WTC11 (cell line): ENCODE data around the gene RABEP1. TPM values are rescaled to one million over a fixed set of nuclear protein-coding genes. Genes with fewer than 3 reads are reported as not detected.

Experiments used
- ATAC-seq: fragments of 200-7000 bp; cut with Tn5 transposase; 2 replicates; pipeline ENCODE4 v1.10.0; 2021; ENCODE audit warnings: mild to moderate bottlenecking, moderate library complexity
- CTCF ChIA-PET: fragments of 300-600 bp; sonication (Branson Sonifier 250); formaldehyde crosslinking; loops from one replicate; lab custom pipeline; 2021; ENCODE audit warnings: antibody characterized with exemption; lab: Charles Lee
- POLR2A ChIA-PET: fragments of 350-600 bp; sonication (Branson Sonifier 250); formaldehyde crosslinking; loops from one replicate; lab custom pipeline; 2021; ENCODE audit warnings: antibody characterized with exemption; lab: Charles Lee
- DNase-seq: peaks from one replicate; pipeline ENCODE4 v3.0.0; 2021; ENCODE audit warnings: low spot score
- H3K27ac Mint-ChIP-seq: 2 replicates; pipeline ENCODE4 v1.8.0; 2021; ENCODE audit warnings: mixed read lengths
- H3K27me3 Mint-ChIP-seq: 2 replicates; pipeline ENCODE4 v1.8.0; 2021; ENCODE audit warnings: low read depth, mild to moderate bottlenecking, moderate library complexity, mixed read lengths
- H3K36me3 Mint-ChIP-seq: 2 replicates; pipeline ENCODE4 v1.8.0; 2021; ENCODE audit warnings: mixed read lengths
- H3K4me1 Mint-ChIP-seq: 2 replicates; pipeline ENCODE4 v1.8.0; 2022; ENCODE audit warnings: mixed read lengths
- H3K4me3 Mint-ChIP-seq: 2 replicates; pipeline ENCODE4 v1.8.0; 2021; ENCODE audit warnings: mild to moderate bottlenecking, moderate library complexity, mixed read lengths
- H3K9me3 Mint-ChIP-seq: 2 replicates; pipeline ENCODE4 v1.8.0; 2021; ENCODE audit warnings: mixed read lengths
- CTCF ChIP-seq: fragments of 200-600 bp; IDR thresholded peaks from 2 replicates; pipeline ENCODE4 v1.8.0; 2022; ENCODE audit warnings: antibody characterized with exemption
- E2F1 ChIP-seq: sonication (generic); formaldehyde crosslinking; IDR thresholded peaks from 2 replicates; pipeline ENCODE4 v1.8.0; 2022; ENCODE audit warnings: mild to moderate bottlenecking, missing genetic modification reagents
- E2F4 ChIP-seq: sonication (generic); formaldehyde crosslinking; IDR thresholded peaks from 2 replicates; pipeline ENCODE4 v1.8.1; 2022; ENCODE audit warnings: low read depth, mild to moderate bottlenecking, moderate library complexity, missing genetic modification reagents, borderline replicate concordance
- ERG ChIP-seq: fragments of 250-450 bp; sonication (Bioruptor Pico); IDR thresholded peaks from 2 replicates; pipeline ENCODE4 v1.8.0; 2021; ENCODE audit warnings: mild to moderate bottlenecking
- FOXP4 ChIP-seq: sonication (generic); formaldehyde crosslinking; IDR thresholded peaks from 2 replicates; pipeline ENCODE4 v1.8.0; 2022; ENCODE audit warnings: mild to moderate bottlenecking, missing genetic modification reagents
- GABPB1 ChIP-seq: sonication (generic); formaldehyde crosslinking; IDR thresholded peaks from 2 replicates; pipeline ENCODE4 v1.8.1; 2023; ENCODE audit warnings: mild to moderate bottlenecking, missing genetic modification reagents
- HMGA2 ChIP-seq: fragments of 250-450 bp; sonication (Bioruptor Pico); IDR thresholded peaks from 2 replicates; pipeline ENCODE4 v1.4.0; 2021; ENCODE audit warnings: mild to moderate bottlenecking, moderate library complexity
- IRF1 ChIP-seq: sonication (generic); formaldehyde crosslinking; IDR thresholded peaks from 2 replicates; pipeline ENCODE4 v1.8.0; 2023; ENCODE audit warnings: missing genetic modification reagents
- KAT7 ChIP-seq: sonication (generic); formaldehyde crosslinking; IDR thresholded peaks from 2 replicates; pipeline ENCODE4 v1.8.1; 2023; ENCODE audit warnings: missing genetic modification reagents, mild to moderate bottlenecking, borderline replicate concordance
- MYBL2 ChIP-seq: sonication (generic); formaldehyde crosslinking; IDR thresholded peaks from 2 replicates; pipeline ENCODE4 v1.8.1; 2023; ENCODE audit warnings: mild to moderate bottlenecking, moderate library complexity, missing genetic modification reagents
- NFYB ChIP-seq: sonication (generic); formaldehyde crosslinking; conservative IDR thresholded peaks from 2 replicates; pipeline ENCODE4 v1.8.0; 2022; ENCODE audit warnings: low read depth, missing genetic modification reagents
- RELA ChIP-seq: sonication (generic); formaldehyde crosslinking; IDR thresholded peaks from 2 replicates; pipeline ENCODE4 v1.8.1; 2022; ENCODE audit warnings: missing genetic modification reagents, mild to moderate bottlenecking, borderline replicate concordance
- RORB ChIP-seq: fragments of 250-450 bp; sonication (Bioruptor Pico); IDR thresholded peaks from 2 replicates; pipeline ENCODE4 v1.9.0; 2021; ENCODE audit warnings: mild to moderate bottlenecking
- ZBTB21 ChIP-seq: sonication (generic); formaldehyde crosslinking; IDR thresholded peaks from 2 replicates; pipeline ENCODE4 v1.8.1; 2023; ENCODE audit warnings: mild to moderate bottlenecking, missing genetic modification reagents, borderline replicate concordance
- ZNF121 ChIP-seq: sonication (generic); formaldehyde crosslinking; IDR thresholded peaks from 2 replicates; pipeline ENCODE4 v1.8.0; 2023; ENCODE audit warnings: missing genetic modification reagents
- ZNF138 ChIP-seq: sonication (generic); formaldehyde crosslinking; conservative IDR thresholded peaks from 2 replicates; pipeline ENCODE4 v1.8.1; 2022; ENCODE audit warnings: mild to moderate bottlenecking, moderate library complexity, missing genetic modification reagents
- ZNF232 ChIP-seq: sonication (generic); formaldehyde crosslinking; IDR thresholded peaks from 2 replicates; pipeline ENCODE4 v1.8.0; 2022; ENCODE audit warnings: mild to moderate bottlenecking, missing genetic modification reagents
- ZNF281 ChIP-seq: sonication (generic); formaldehyde crosslinking; IDR thresholded peaks from 2 replicates; pipeline ENCODE4 v1.8.0; 2023; ENCODE audit warnings: mild to moderate bottlenecking, missing genetic modification reagents
- ZNF416 ChIP-seq: fragments of 250-450 bp; sonication (Bioruptor Pico); IDR thresholded peaks from 2 replicates; pipeline ENCODE4 v1.9.0; 2021; ENCODE audit warnings: mild to moderate bottlenecking, inconsistent platforms
- total RNA-seq: library from RNA; stranded (reverse); gene quantifications from 3 replicates; pipeline ENCODE4 v1.2.3, GENCODE V29; 2021

RABEP1 gene
- total RNA-seq, 1 experiment from 2014 or later: 40.9 TPM

- Mint-ChIP-seq H3K4me1 (peaks cover 5% of the 10 kb centered on the region), H3K27me3 (no peaks in the 10 kb centered on the region), H3K4me3 (no peak overlapping the region), H3K9me3 (no peaks in the 10 kb centered on the region), H3K36me3 (peaks cover 45% of the 10 kb centered on the region), H3K27ac (peak overlapping the region; percentile 25; the same call in 1 of the 2 replicates)
- ChIA-PET CTCF (no interaction called here), POLR2A (no interaction called here)
- TF ChIP-seq FOXP4 (no peak), CTCF (no peak), NFYB (CRISPR knock-in tag) (no peak), RORB (CRISPR knock-in tag) (no peak), ZNF138 (CRISPR knock-in tag) (no peak), ERG (CRISPR knock-in tag) (no peak), HMGA2 (CRISPR knock-in tag) (no peak), GABPB1 (no peak), MYBL2 (CRISPR knock-in tag) (no peak), E2F1 (CRISPR knock-in tag) (no peak), RELA (CRISPR knock-in tag) (no peak), ZNF121 (CRISPR knock-in tag) (no peak), KAT7 (CRISPR knock-in tag) (no peak), ZBTB21 (no peak), IRF1 (CRISPR knock-in tag) (no peak), ZNF281 (CRISPR knock-in tag) (no peak), ZNF416 (CRISPR knock-in tag) (no peak), ZNF232 (CRISPR knock-in tag) (no peak), E2F4 (CRISPR knock-in tag) (no peak)
- DNase-seq: no peak
- no peak for ATAC-seq
These were observed 72.9 kb downstream of the RABEP1 start for GRCh38 chr17:5354886-5355415.
